ENCODE measurements around the gene LCE7A. TPM values are rescaled to one million over a fixed set of nuclear protein-coding genes. Genes with fewer than 3 reads are reported as not detected.

The LCE7A gene
- total RNA-seq, 1 donor from 2014 or later: not detected

DNA sequence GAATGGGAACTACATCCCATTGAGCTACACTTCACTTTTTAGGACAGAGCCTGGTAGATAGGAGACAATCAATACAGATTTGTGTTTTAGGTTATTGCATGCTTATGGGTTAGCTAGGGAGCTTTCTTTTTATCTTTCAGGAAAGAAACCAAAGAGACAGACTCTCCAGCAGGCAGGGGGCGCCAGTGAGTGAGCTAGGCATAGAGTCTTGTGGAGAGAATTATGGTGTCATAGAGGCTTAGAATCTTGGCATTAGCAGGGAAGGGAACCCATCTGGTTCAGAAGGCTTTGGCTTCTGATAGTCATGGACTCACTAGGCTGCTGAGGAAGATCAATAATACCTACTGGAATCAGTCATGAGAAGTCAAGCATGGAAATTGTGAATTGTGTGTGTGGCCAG lies 18.2 kb downstream of the LCE7A start, which contains the start of gene SMCP:
TSS of gene SMCP (plus strand) at position 281 of the 400 bp plus-strand sequence. CDS start 6,101 bp downstream, outside the sequence.
- Mint-ChIP-seq H3K27me3 (ENCODE audit: low read depth) (peaks cover 5% of the 10 kb centered on the region), H3K36me3 (ENCODE audit: low read depth) (no peaks in the 10 kb centered on the region), H3K4me1 (ENCODE audit: low read depth) (peaks cover 5% of the 10 kb centered on the region), H3K27ac (ENCODE audit: unreplicated experiment) (no peak within 1 kb of the TSS), H3K4me3 (ENCODE audit: unreplicated experiment) (no peak within 1 kb of the TSS), H3K9me3 (ENCODE audit: low read depth) (no peaks in the 10 kb centered on the region)
- TF ChIP-seq, protein P1, sequence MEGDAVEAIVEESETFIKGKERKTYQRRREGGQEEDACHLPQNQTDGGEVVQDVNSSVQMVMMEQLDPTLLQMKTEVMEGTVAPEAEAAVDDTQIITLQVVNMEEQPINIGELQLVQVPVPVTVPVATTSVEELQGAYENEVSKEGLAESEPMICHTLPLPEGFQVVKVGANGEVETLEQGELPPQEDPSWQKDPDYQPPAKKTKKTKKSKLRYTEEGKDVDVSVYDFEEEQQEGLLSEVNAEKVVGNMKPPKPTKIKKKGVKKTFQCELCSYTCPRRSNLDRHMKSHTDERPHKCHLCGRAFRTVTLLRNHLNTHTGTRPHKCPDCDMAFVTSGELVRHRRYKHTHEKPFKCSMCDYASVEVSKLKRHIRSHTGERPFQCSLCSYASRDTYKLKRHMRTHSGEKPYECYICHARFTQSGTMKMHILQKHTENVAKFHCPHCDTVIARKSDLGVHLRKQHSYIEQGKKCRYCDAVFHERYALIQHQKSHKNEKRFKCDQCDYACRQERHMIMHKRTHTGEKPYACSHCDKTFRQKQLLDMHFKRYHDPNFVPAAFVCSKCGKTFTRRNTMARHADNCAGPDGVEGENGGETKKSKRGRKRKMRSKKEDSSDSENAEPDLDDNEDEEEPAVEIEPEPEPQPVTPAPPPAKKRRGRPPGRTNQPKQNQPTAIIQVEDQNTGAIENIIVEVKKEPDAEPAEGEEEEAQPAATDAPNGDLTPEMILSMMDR (IDR thresholded peaks at IDR 0.05): peak; percentile 9
- DNase-seq (ENCODE audit: low spot score): no peak

DNA sequence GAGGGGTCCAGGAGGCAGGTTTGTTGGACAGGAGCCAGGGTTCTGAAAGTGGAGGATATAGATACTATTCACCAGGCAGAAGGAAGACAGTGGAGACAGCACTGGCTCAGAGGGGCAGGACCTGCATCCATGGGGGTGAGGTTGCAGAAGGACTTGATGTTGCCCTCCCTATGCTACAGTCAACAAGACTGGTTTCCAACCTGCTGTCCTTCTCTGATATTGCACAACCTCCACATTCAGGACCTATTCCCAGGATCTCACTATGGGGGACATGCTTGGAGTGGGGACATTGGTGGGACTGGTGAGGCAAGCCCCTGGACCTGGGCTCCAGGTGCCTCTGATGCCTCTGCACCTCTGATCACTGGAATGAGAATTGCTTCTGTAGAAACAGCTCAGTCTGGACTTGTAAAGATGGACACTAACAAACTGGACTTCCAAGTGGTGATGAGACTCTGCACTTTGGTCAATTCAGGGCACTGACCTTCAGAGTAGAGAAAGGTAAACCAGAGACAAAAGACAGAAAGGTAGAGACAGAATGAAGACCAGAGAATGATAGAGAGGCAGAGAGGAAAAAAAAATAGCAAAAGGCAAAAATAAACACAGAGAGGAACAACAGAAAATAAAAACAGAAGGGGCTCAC lies 19.9 kb downstream of the LCE7A start:
- TF ChIP-seq, protein P1 (IDR thresholded peaks at IDR 0.05): no peak
- peaks cover 5% of the 10 kb centered on the region for H3K27me3 Mint-ChIP-seq (ENCODE audit: low read depth)
- no peak for DNase-seq (ENCODE audit: low spot score)
- no peaks in the 10 kb centered on the region for H3K36me3 Mint-ChIP-seq (ENCODE audit: low read depth)
- no peaks in the 10 kb centered on the region for H3K4me1 Mint-ChIP-seq (ENCODE audit: low read depth)
- H3K9me3 Mint-ChIP-seq (ENCODE audit: low read depth): no peaks in the 10 kb centered on the region
- no peak overlapping the region for H3K27ac Mint-ChIP-seq (ENCODE audit: unreplicated experiment)
- H3K4me3 Mint-ChIP-seq (ENCODE audit: unreplicated experiment): no peak overlapping the region

DNA sequence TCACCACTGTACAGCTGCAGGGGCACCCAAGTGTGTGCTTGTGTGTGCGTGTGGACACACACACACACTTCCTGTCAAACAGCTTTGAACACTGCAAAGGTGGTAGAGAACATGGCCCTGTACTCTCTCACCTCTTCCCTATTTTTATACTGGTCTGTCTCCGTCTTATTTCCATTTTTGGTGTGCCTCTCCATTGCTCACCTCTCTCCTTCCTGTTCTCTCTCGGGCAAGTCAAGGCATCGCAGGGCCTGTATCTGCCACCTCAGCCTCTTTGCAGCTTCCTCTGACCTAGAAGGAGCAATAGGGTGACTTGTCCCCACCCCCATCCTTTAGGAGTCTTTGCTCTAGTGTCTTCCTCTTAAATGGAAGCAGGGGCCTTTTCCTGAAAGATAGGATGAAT lies 20.5 kb downstream of the LCE7A start:
- Mint-ChIP-seq H3K27me3 (ENCODE audit: low read depth) (peaks cover under 1% of the 10 kb centered on the region), H3K4me1 (ENCODE audit: low read depth) (no peaks in the 10 kb centered on the region), H3K9me3 (ENCODE audit: low read depth) (no peaks in the 10 kb centered on the region), H3K4me3 (ENCODE audit: unreplicated experiment) (no peak overlapping the region), H3K36me3 (ENCODE audit: low read depth) (no peaks in the 10 kb centered on the region), H3K27ac (ENCODE audit: unreplicated experiment) (no peak overlapping the region)
- no peak for DNase-seq (ENCODE audit: low spot score)
- TF ChIP-seq, protein P1 (IDR thresholded peaks at IDR 0.05): no peak

DNA sequence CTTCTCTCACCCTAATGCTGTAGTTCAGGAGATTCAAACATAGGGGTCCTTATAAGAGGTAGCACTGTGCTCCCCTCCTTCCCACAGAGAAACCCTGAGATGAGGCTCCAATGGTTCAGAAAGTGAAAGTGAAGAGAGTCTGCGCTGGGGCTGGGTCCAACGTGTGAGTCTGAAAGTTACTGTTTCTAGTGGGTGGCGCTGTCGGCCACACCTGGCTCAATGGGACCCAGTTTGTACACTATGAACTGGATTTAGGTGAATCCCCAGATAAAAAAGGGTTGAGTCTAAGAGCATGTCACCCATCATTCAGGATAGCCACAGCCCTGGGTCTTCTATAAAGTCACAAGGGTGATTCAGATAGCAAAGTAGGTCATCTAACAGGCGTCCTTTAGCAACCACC lies 21.1 kb downstream of the LCE7A start:
- H3K36me3 Mint-ChIP-seq (ENCODE audit: low read depth): no peaks in the 10 kb centered on the region
- TF ChIP-seq, protein P1 (IDR thresholded peaks at IDR 0.05): no peak
- no peak overlapping the region for H3K27ac Mint-ChIP-seq (ENCODE audit: unreplicated experiment)
- no peaks in the 10 kb centered on the region for H3K9me3 Mint-ChIP-seq (ENCODE audit: low read depth)
- H3K4me3 Mint-ChIP-seq (ENCODE audit: unreplicated experiment): no peak overlapping the region
- no peaks in the 10 kb centered on the region for H3K27me3 Mint-ChIP-seq (ENCODE audit: low read depth)
- DNase-seq (ENCODE audit: low spot score): no peak
- H3K4me1 Mint-ChIP-seq (ENCODE audit: low read depth): no peaks in the 10 kb centered on the region

DNA sequence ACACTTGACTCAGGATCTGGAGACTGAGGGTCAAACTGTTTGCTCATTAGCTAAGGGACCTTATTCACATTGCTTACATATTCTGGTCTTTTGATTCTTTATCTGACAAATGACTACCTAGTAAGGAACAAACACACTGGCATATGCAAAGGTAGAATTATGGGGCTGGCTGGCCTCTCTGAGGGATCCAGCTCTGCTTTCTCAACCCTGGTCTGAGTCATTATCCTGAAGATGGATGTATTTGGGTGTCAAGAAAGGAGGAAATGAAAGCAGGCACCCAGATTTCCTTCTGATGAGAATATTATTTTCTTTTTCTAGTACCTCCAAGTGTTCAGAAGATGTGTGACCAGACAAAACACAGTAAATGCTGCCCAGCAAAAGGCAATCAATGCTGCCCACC lies 24.3 kb downstream of the LCE7A start:
- no peaks in the 10 kb centered on the region for H3K27me3 Mint-ChIP-seq (ENCODE audit: low read depth)
- no peaks in the 10 kb centered on the region for H3K9me3 Mint-ChIP-seq (ENCODE audit: low read depth)
- H3K4me3 Mint-ChIP-seq (ENCODE audit: unreplicated experiment): no peak overlapping the region
- H3K4me1 Mint-ChIP-seq (ENCODE audit: low read depth): peaks cover 4% of the 10 kb centered on the region
- DNase-seq (ENCODE audit: low spot score): no peak
- TF ChIP-seq, protein P1 (IDR thresholded peaks at IDR 0.05): no peak
- no peaks in the 10 kb centered on the region for H3K36me3 Mint-ChIP-seq (ENCODE audit: low read depth)
- H3K27ac Mint-ChIP-seq (ENCODE audit: unreplicated experiment): no peak overlapping the region
